GM19240 (cell line): ENCODE results near the gene AQP2.
"Not testable (repeated sequence)": the region's sequence is repeated elsewhere in the genome, so short reads cannot be mapped to it uniquely, and the experiment has no call there.

Source experiments
- DNase-seq: peaks from one replicate; pipeline ENCODE4 v3.0.0; 2011; ENCODE audit warnings: low spot score; ENCODE audit not compliant: insufficient read length

Gene AQP2

GRCh38 chr12:49985981-49986380 lies 35.4 kb downstream of the AQP2 start:
- no peak for DNase-seq

- not testable (repeated sequence) for DNase-seq
These were observed 35.9 kb downstream of the AQP2 start for GRCh38 chr12:49986476-49986875.

- DNase-seq = no peak
These were observed 37.2 kb downstream of the AQP2 start for GRCh38 chr12:49987625-49988303.

GRCh38 chr12:49989400-49989799 lies 38.9 kb downstream of the AQP2 start:
- not testable (repeated sequence) for DNase-seq

- no peak for DNase-seq
These were observed 39.7 kb downstream of the AQP2 start for GRCh38 chr12:49990273-49990672.

- DNase-seq = no peak
These were observed 47.9 kb downstream of the AQP2 start for GRCh38 chr12:49998453-49998852.

- no peak for DNase-seq
These were observed 53.1 kb downstream of the AQP2 start for GRCh38 chr12:50003595-50003994.

- no peak for DNase-seq
These were observed 54.2 kb downstream of the AQP2 start for GRCh38 chr12:50004696-50005095.

- DNase-seq = no peak
These were observed 54.6 kb downstream of the AQP2 start for GRCh38 chr12:50005175-50005574.

- no peak for DNase-seq
These were observed 55.7 kb downstream of the AQP2 start for GRCh38 chr12:50006280-50006679.

GRCh38 chr12:50006754-50007442 lies 56.4 kb downstream of the AQP2 start:
- DNase-seq = no peak
